Panc1 (cell line): Measurements from ENCODE around the gene LMCD1. TPM values are rescaled to one million over a fixed set of nuclear protein-coding genes. Genes with fewer than 3 reads are reported as not detected.

ENCODE experiments used
- ATAC-seq: fragments of 200-7000 bp; cut with Tn5 transposase; 2 replicates; pipeline ENCODE4 v1.9.1; 2020; ENCODE audit warnings: mild to moderate bottlenecking, moderate library complexity
- BruUV-seq: library from RNA; stranded (reverse); fragments of 400-500 nt; replicated peaks from 2 replicates; lab custom pipeline; 2021; lab: Mats Ljungman, UMichigan
- CTCF ChIA-PET: fragments of 300-600 bp; sonication (Branson Sonifier 250); formaldehyde crosslinking; loops from one replicate; lab custom pipeline; 2022; ENCODE audit warnings: antibody characterized with exemption; lab: Charles Lee
- POLR2A ChIA-PET: fragments of 300-600 bp; sonication (Branson Sonifier 250); formaldehyde crosslinking; loops from one replicate; lab custom pipeline; 2022; ENCODE audit warnings: antibody characterized with exemption; lab: Charles Lee
- DNase-seq: peaks from one replicate; pipeline ENCODE4 v3.0.0-alpha.2; 2010; ENCODE audit warnings: low read depth, low spot score
- H3K27ac ChIP-seq: 2 replicates; pipeline ENCODE4 v1.5.1; 2011; ENCODE audit warnings: mild to moderate bottlenecking, low read length, inconsistent platforms
- H3K27me3 ChIP-seq: fragments of 200-500 bp; sonication (Bioruptor generic); 2 replicates; pipeline ENCODE4 v1.6.0; 2014; ENCODE audit warnings: low read length, inconsistent platforms; ENCODE audit not compliant: control insufficient read depth, insufficient read depth
- H3K36me3 ChIP-seq: fragments of 200-500 bp; sonication (Bioruptor generic); 2 replicates; pipeline ENCODE4 v1.5.1; 2014; ENCODE audit warnings: inconsistent platforms, mild to moderate bottlenecking, low read length, moderate library complexity; ENCODE audit not compliant: control insufficient read depth, insufficient read depth
- H3K4me1 ChIP-seq: 2 replicates; pipeline ENCODE4 v1.5.1; 2011; ENCODE audit warnings: inconsistent platforms, mild to moderate bottlenecking, low read length, moderate library complexity; ENCODE audit not compliant: control insufficient read depth, insufficient read depth
- H3K4me3 ChIP-seq, 2 experiments: 2 replicates each; pipeline ENCODE4 v1.5.1; 2011 to 2012; ENCODE audit warnings: low read depth in 2 of 2, low read length in 2 of 2, mild to moderate bottlenecking in 2 of 2, inconsistent platforms in 1 of 2, moderate library complexity in 1 of 2
- H3K9me3 ChIP-seq: fragments of 200-500 bp; sonication (Bioruptor generic); 2 replicates; pipeline ENCODE4 v1.5.1; 2014; ENCODE audit warnings: low read depth, mild to moderate bottlenecking, inconsistent platforms, low read length, moderate library complexity; ENCODE audit not compliant: control insufficient read depth, insufficient read depth
- CTCF ChIP-seq: fragments of 450-650 bp; IDR thresholded peaks from 2 replicates; pipeline ENCODE4 v1.5.1; 2017; ENCODE audit warnings: mild to moderate bottlenecking
- POLR2AphosphoS5 ChIP-seq: IDR thresholded peaks from 2 replicates; pipeline ENCODE4 v1.6.1; 2012; ENCODE audit warnings: mild to moderate bottlenecking, low read depth, low read length, moderate library complexity
- SIN3A ChIP-seq: IDR thresholded peaks from 2 replicates; pipeline ENCODE4 v1.6.1; 2012; ENCODE audit warnings: low read depth, mild to moderate bottlenecking, low read length, moderate library complexity, borderline replicate concordance; ENCODE audit not compliant: insufficient read depth
- TCF7L2 ChIP-seq: IDR thresholded peaks from 2 replicates; pipeline ENCODE4 v1.6.1; 2011; ENCODE audit warnings: mild to moderate bottlenecking, low read depth, low read length, inconsistent platforms
- in situ Hi-C: cut with HindIII; loops from 2 replicates; pipeline ENCODE4 v1.10.0; 2016; ENCODE audit warnings: low sequenced_read_pairs, low pct_unique_long_range_greater_than_20kb
- intact Hi-C: fragments of 100-400 bp; cut with micrococcal nuclease; formaldehyde crosslinking; loops from one replicate; pipeline ENCODE4 v1.10.0; 2022; ENCODE audit not compliant: unreplicated experiment
- total RNA-seq: library from RNA; stranded (reverse); gene quantifications from one replicate; pipeline ENCODE4 v1.2.1, GENCODE V29; 2021; ENCODE audit not compliant: unreplicated experiment
- TF ChIP-seq, protein P1 (sequence below), 2 experiments: IDR thresholded peaks; 2 replicates each; pipeline ENCODE4 v1.6.1; 2011 to 2012; ENCODE audit warnings: low read depth in 2 of 2, control low read depth in 1 of 2, low read length in 1 of 2, mild to moderate bottlenecking in 1 of 2, moderate library complexity in 1 of 2; ENCODE audit not compliant: insufficient read depth in 1 of 2

LMCD1 gene
- total RNA-seq, 1 experiment from 2014 or later = 24.8 TPM

- in situ Hi-C loops (no loop called here), intact Hi-C loops (no loop called here)
- Histone ChIP-seq H3K9me3 (no peaks in the 10 kb centered on the region), H3K4me3 (no peak overlapping the region), H3K27ac (no peak overlapping the region), H3K4me1 (no peaks in the 10 kb centered on the region), H3K27me3 (no peaks in the 10 kb centered on the region), H3K36me3 (no peaks in the 10 kb centered on the region)
- no peak for ATAC-seq
- TF ChIP-seq TCF7L2 = no peak
- TF ChIP-seq, protein P1, sequence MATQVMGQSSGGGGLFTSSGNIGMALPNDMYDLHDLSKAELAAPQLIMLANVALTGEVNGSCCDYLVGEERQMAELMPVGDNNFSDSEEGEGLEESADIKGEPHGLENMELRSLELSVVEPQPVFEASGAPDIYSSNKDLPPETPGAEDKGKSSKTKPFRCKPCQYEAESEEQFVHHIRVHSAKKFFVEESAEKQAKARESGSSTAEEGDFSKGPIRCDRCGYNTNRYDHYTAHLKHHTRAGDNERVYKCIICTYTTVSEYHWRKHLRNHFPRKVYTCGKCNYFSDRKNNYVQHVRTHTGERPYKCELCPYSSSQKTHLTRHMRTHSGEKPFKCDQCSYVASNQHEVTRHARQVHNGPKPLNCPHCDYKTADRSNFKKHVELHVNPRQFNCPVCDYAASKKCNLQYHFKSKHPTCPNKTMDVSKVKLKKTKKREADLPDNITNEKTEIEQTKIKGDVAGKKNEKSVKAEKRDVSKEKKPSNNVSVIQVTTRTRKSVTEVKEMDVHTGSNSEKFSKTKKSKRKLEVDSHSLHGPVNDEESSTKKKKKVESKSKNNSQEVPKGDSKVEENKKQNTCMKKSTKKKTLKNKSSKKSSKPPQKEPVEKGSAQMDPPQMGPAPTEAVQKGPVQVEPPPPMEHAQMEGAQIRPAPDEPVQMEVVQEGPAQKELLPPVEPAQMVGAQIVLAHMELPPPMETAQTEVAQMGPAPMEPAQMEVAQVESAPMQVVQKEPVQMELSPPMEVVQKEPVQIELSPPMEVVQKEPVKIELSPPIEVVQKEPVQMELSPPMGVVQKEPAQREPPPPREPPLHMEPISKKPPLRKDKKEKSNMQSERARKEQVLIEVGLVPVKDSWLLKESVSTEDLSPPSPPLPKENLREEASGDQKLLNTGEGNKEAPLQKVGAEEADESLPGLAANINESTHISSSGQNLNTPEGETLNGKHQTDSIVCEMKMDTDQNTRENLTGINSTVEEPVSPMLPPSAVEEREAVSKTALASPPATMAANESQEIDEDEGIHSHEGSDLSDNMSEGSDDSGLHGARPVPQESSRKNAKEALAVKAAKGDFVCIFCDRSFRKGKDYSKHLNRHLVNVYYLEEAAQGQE (IDR thresholded peaks at IDR 0.05; ENCODE audit: insufficient read depth in 1 of 2, low read depth in 2 of 2, low read length in 1 of 2) = no peak
- no peak for TF ChIP-seq CTCF
- no peak for TF ChIP-seq SIN3A
- DNase-seq = no peak
- CTCF ChIA-PET = no interaction called here
- BruUV-seq = no TSS peak
- POLR2A ChIA-PET = no interaction called here
Observed at GRCh38 chr3:8519774-8520448, 18.3 kb downstream of the LMCD1 start.

- DNase-seq (no peak), ATAC-seq (no peak)
- TF ChIP-seq SIN3A (no peak), POLR2AphosphoS5 (no peak), CTCF (no peak), TCF7L2 (no peak)
- TF ChIP-seq, protein P1 (IDR thresholded peaks at IDR 0.05; ENCODE audit: insufficient read depth in 1 of 2, low read depth in 2 of 2, low read length in 1 of 2) = no peak
- H3K36me3 ChIP-seq = no peaks in the 10 kb centered on the region
- H3K27ac ChIP-seq = no peak overlapping the region
- in situ Hi-C loops (no loop called here), intact Hi-C loops (no loop called here)
- H3K4me1 ChIP-seq = no peaks in the 10 kb centered on the region
- H3K9me3 ChIP-seq = no peaks in the 10 kb centered on the region
- H3K4me3 ChIP-seq = no peak overlapping the region
- POLR2A ChIA-PET = no interaction called here
- H3K27me3 ChIP-seq = no peaks in the 10 kb centered on the region
- no TSS peak for BruUV-seq
- CTCF ChIA-PET = no interaction called here
Observed at GRCh38 chr3:8520816-8521403, 19.3 kb downstream of the LMCD1 start.
